Activated T-helper 9 cell treated with anti-CD3 and anti-CD28 coated beads, Interleukin-2, amount 50 U/mL, for 16 hours (primary cell): ENCODE data around the gene CNTN4.
"Not testable (repeated sequence)": the region's sequence is repeated elsewhere in the genome, so short reads cannot be mapped to it uniquely, and the experiment has no call there.

Source experiments
- DNase-seq: peaks from one replicate; pipeline ENCODE4 v3.0.0-alpha.2; 2020; ENCODE audit warnings: low read depth

Gene CNTN4

DNA sequence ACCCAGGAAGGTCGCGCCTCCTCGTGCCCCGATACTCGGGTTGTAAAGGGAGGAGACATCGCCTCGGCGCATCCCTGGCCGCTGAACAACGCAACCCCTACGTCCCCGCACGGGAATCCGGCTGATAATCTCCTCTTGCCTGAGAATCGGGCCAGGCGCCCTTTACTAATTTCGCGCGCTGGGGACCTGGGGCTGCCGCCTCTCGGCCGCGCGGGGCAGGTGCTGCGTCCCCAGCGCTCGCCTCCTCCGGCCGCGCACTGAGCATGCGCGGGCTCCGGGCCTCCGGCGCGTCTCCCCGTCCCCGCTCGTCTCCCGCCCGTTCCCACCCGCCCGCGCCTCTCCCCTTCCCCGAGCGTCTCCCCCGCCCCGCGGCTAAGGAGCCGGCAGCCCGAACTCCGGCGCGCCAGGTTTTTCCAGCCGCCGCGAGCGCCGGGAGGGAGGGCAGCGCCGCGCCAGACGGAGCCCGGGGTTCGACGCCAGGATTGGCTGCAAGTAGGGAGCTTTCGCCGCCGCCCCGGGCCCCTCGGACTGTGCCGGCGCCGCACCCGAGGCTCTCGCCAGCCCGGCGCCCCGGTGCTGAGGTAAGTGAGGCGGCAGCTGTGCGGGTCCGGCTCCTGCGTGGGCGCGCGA is at the start of gene CNTN4:
CNTN4 (plus strand) TSS at position 469 of the 630 bp plus-strand sequence.
- no peak for DNase-seq

DNA sequence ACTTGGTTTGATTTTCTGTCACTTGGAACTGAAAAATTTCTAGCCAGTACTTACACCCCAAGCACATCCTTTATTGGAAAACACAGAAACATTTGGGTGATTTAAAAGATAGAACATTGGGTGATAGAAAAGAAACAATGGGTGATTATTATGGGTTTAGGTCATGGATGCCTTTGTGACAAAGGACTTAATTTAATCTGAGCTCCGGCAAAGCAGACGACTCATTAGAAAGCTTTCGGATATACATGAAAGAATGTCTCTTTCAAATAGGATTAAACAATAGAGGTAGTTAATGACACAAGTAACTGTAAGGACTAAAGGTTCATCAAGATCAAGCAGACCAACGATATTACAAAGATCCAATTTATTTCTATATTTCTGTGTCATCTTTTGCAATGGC is 37.3 kb upstream of the CNTN4 start:
- DNase-seq, result no peak

DNA sequence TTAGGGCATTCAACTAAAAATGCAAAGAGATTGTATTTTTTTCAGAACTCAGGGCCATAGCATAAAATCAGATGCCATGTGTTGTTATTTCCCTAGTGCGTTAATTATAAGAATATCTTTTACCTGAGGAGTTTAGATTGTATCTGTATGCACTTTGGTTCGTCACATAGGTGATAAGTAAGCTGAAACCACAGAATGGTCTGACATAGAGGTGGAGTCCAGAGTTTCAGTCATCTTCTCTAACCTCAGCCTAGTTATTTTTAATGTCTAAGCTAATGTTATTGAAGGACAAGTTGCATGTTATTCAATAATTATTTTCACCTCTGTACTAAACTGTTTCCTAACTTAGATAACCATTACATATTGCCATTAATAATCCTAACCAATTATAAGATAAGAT is 27.1 kb upstream of the CNTN4 start:
- no peak for DNase-seq

GRCh38 chr3:2078821-2079220 is 19.8 kb upstream of the CNTN4 start:
- no peak for DNase-seq

- DNase-seq, result no peak
These were observed 15.7 kb upstream of the CNTN4 start for GRCh38 chr3:2082871-2083480.

DNA sequence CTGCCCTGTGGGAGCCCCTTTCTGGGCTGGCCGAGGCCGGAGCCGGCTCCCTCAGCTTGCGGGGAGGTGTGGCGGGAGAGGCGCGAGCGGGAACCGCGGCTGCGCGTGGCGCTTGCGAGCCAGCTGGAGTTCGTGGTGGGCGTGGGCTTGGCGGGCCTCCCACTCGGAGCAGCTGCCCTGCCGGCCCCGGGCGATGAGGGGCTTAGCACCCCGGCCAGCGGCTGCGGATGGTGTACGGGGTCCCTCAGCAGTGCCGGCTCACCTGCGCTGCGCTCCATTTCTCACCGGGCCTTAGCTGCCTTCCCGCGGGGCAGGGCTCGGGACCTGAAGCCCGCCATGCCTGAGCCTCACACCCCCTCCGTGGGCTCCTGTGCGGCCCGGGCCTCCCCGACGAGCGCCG is 15.1 kb upstream of the CNTN4 start:
- DNase-seq, result not testable (repeated sequence)

DNA sequence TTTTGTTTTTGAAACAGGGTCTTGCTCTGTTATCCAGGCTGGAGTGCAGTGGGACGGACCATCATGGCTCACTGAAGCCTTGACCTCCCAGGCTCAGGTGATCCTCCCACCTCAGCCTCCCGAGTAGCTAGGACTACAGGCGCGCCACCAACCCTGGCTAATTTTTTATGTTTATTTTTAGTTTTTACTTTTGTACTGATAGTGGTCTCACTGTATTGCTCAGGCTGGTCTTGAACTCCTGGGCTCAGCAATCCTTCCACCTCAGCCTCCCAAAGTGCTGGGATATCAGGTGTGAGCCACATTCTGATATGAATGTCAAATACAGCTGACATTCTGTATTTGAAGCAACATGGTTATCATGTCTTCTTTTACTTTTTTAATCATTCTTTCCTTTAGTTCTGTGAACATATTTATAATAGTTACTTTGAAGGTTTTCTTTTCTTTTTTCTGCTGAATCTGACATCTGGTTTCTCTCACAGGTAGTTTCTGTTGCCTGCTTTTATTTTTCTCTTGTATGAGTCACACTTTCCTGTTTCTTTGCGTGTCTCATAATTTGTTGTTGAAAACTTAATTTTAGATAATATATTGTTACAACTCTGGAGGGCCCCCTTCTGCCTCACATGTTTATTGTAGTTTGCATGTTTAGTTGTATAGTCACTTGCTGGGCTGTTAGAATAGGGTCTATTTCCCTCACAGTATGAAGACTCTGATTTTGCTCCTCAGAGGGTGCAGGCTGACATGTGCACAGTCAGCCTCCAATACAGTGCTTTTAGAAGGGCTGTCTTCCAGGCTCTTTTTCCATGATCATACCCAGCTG is 8.4 kb upstream of the CNTN4 start:
- DNase-seq, result no peak

- DNase-seq, result no peak
These were observed 5.9 kb upstream of the CNTN4 start for GRCh38 chr3:2092758-2093157.

DNA sequence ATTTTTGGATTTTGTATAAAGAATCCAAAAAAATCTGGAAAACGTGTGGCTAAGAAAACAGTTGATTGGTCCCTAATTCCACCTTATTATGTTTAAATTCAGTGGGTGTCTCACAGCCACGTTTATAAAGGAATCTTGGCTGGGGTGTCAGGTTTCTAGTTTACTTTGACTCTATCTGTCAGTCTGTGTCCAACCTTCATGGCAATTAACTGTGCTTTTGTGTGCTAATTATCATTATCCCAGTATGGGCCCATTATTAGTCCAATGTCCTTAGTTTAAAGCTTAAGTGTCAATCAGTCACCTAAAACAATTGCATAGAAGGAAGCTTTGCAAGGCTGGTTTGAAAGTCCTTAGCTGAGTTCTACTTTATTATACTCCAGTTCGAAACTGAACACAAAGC is 3.7 kb upstream of the CNTN4 start:
- no peak for DNase-seq

DNA sequence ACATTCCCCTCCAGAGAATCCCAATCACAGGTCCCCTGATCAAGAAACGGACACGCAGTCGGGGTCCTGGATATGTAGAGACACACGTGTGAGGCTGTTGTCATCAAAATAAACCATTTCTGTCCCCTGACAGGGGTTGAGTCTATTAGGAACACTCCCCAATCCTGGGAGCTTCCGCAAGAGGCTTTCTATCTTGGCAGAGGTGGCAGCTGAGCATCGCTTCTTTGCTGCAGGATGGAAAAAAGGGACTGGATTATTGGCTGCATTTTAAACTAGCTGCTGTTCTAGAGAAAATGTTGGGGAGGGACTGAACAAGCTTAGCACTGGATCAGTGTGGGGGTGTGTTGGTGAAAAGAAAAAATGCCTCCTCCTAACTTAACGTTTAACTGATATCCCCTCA is 2.5 kb upstream of the CNTN4 start:
- no peak for DNase-seq

GRCh38 chr3:2097641-2098191 is 950 bp upstream of the CNTN4 start:
- no peak for DNase-seq

DNA sequence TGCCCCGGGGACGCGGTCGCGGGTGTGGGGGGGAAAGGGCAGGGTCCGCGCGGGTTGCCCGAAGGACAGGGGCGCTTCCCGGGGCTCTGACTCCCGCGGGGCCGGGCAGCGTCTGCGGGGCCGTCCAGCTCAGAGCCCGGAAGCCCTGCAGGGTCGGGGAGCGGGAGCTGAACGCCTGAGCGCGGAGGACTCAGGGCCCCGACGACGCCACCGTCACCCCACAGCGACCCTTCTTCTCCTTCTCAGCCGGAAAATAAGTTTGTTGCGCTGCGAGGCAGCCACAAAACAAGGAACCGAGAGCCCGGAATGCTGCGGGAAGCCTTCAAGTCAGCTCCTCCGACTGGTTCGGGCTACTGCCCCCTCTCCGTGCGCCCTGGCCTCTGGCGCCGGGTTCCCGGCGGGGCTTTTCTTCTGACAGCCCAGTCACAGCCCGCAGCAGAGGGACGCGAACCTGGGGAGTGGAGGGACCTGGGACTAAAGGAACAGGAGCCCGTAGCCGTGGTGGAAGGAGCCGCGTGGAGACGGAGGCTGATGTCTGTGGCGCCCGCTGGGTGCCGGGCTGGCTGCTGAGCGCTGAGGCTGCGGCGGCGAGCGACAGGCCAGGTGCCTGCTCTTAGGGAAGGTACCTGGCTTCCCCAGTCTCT is 484 bp downstream of the CNTN4 start:
- DNase-seq, result no peak

DNA sequence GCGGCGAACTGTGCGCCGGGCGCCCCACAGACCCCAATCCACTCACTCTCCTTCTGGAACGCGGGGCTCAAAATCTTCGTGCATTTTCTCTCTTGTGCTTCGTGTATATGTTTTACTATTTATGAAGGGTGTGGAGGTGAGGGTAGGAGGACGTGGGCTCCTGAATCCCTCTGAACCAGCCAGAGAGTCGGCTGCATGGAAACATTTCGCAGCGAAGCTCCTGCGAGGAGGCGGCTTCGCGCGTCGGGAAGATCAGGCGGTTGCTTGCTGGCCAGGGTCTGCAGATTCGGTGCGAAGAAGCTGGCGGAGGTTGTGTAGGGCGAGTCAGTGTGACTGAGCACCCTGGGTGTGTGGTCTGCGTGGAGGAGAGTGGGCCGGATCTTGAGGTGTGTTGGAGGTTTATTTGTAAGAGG is 1.1 kb downstream of the CNTN4 start:
- no peak for DNase-seq

DNA sequence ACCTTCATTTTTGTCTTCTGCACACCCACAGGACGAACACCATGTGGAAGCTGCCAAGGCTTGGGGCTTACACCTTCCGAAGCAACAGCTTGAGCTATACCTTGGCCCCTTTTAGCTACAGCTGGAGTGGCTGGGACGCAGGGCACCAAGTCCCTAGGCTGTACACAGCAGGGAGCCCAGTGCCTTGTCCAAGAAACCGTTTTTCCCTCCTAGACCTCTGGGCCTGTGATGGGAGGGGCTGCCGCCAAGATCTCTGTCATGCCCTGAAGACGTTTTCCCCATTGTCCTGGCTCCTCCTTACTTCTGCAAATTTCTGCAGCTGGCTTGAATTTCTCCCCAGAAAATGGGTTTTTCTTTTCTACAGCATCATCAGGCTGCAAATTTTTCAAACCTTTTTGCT is 7.8 kb downstream of the CNTN4 start:
- DNase-seq, result no peak

- DNase-seq, result no peak
These were observed 12.0 kb downstream of the CNTN4 start for GRCh38 chr3:2110597-2111117.

- no peak for DNase-seq
These were observed 16.1 kb downstream of the CNTN4 start for GRCh38 chr3:2114617-2115275.

- no peak for DNase-seq
These were observed 32.1 kb downstream of the CNTN4 start for GRCh38 chr3:2130726-2131125.

- DNase-seq, result no peak
These were observed 34.5 kb downstream of the CNTN4 start for GRCh38 chr3:2133146-2133545.

GRCh38 chr3:2137651-2138050 is 39.0 kb downstream of the CNTN4 start:
- no peak for DNase-seq

DNA sequence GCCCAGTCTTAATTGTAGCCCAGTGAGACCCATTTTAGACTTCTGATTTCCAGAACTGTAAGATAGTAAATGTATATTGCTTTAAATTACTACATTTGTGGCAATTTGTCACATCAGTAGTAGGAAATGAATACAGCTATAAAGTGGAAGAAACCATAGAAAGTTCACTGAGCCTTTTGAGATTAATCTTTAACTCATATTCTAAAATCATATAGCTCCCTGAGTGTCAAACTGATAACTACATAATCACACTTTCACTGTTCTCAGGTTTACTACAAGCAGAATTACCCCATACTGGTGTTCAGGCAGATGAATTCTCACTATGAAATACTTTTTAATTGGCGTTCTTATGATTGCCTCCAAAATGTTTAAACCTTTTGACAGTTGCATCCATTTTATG is 42.8 kb downstream of the CNTN4 start:
- no peak for DNase-seq

DNA sequence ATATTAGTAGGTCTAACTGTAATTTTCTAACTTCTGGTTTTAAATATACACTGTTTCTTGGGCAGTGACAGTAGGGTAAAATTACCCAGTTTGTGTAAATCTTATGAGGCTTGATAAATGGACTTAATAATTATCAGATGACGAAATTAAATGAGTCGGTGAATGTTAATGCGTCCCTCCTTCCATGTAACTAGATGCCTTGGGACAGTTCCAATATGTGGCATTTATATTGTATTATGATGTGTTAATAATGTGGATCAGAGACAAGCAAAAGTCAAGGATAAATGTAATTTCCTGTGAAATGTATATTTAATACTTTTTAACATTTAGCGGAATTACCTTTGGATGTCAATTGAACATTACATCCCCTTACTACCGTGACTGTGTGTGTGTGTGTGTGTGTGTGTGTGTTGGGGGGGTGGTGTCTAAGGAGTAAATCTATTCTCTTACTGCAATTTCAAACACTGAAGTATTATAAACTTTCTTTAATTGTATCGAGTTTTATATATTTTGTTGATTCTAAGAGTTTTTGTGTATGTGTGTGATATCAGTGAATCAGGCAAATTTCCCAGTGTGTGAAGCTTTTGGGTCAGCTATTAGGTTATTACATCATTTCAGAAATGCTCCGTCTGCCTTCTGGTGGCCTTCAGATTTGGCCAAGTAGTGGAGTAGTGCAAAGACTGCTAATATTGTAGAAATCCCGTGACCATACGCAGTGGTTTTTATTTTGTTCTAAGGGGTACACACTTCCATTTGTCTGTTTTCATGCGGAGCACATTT is 50.1 kb downstream of the CNTN4 start:
- no peak for DNase-seq
